NCI-H526 treated with DMSO at 0.1 percent for 48 hours (cell line): ENCODE measurements around the gene ZNF423.

Experiments
- DNase-seq: peaks from one replicate; lab custom pipeline; 2025; lab: John Stamatoyannopoulos, UW

The ZNF423 gene

DNA sequence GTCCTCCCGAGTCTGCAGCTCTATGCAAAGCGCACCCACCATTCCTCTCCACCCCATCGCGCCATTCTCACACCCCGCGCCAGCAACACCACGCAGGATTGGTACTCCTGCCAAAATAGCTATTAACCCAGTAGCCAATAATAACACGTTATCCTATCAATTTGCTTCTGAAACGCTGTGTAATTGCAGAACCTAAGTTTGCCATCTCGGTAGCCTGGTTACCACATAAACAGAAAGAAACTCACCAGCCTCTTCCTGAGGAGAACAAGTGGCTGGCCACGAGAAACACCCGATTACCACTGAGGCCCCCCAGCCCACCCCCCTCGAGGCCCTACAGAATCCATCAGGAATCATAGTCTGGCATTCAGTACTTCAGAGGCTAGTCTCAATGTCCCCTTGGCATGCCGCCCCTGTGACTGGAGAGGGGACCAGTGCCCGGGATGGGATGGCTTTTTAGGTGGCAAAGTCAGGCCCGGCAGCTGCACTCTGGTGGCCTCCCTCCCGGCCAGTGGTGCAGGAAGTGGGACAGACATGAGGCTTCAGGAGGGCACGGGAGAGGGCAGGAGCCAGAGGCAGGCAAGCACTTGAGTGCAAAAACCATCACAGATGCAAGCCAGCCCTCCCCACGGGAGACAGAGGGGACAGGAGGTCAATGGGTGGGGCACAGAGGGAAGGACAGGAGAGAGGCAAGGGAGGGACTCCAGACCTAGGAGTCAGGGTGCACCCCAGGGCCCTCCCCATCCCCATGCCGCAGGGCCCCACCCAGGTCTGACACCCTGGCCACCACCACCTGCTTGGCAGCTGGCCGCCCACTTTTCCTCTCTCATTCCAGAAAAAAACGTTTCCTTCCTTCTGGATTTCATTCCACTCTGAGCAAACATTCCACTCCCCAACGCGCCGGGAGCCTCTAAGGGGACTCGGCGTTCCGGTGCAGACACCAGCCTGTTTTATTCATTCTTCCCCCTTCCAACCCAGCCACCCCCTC lies 192.5 kb downstream of the ZNF423 start:
- no peak for DNase-seq

DNA sequence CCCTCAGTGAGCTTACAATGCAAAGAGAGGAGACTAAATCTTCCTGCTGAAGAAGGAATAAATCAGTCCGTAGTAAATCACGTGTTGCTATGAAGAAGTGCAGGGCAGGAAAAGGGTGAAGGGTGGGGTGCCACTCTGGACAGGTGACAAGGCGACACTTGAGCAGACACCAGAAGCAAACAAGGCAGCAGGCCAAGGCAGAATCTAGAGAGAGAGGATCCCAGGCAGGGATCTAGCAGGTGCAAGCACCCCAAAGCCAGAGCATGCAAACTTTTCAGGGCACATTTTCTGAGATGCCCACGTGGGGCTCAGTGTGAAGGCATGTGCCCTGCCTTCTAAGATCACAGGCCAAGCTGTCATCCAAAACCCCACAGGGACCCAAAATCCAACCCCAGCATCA lies 193.3 kb downstream of the ZNF423 start:
- no peak for DNase-seq

DNA sequence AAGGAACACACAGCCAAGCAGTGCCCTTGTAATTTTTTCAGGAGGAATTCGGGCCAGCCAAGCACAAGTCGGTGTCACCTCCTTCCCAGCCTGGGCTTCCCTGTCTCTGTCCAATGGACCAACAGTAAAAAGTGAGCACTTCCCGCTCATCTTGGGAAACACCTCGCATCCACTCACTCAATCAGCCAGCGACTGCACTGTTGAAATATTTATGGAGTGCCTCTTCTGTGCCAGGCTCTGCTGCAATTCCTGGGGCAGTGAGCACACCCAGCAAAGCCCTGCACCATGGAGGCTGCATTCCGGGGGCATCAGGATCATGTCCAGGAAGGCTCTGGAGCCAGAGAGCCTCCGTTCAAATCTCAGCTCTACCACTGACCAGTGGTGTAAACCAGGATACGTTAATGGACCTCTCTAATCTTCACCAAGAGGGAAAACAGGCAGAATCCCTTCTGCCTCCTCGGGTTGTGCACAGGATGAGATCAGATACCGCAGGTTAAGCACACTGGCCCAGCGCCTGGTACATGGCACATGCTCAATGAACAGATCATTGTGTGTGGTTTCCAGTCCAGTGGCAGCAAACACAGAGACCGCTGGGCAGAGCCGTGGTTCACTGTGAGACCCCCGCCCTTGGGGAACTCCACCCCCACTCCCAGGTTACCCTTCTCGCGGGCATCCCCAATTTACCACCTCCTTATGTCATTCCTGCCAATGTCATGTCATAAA lies 194.3 kb downstream of the ZNF423 start:
- no peak for DNase-seq

DNA sequence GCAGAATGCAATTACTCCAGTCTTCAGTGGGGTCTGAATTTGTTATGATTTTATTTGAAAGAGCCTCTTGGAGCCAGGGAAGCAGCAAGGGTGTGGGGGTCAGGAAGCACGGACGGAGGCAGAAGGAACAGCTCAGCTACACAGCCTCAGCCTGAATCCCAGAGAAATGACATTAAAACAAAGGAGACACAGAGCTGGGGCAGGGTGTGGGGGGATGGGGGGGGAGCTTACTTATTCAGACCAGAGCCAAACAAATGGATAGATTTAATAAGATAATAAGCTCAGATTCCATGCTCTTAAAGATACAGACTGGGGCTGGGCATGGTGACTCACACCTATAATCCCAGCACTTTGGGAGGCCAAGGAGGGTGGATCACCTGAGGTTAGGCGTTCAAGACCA lies 195.3 kb downstream of the ZNF423 start:
- no peak for DNase-seq

DNA sequence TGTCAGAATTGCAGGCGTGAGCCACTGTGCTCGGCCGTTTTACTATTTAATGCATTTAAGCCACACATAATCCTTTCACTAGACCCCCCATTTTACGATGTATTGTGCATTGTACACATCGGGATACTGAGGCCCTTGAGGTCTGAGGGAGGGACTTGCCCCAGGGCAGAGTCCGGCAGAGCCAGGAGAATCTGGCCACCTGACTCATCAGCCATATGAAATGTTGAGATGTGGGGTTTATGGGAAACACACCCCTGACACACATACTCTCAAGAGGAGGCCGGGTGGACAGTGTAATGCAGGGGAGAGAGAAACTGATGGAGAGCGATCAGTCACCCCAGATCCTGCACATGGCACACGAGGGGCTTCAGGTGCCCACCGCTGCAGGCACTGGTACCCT lies 196.6 kb downstream of the ZNF423 start:
- no peak for DNase-seq

DNA sequence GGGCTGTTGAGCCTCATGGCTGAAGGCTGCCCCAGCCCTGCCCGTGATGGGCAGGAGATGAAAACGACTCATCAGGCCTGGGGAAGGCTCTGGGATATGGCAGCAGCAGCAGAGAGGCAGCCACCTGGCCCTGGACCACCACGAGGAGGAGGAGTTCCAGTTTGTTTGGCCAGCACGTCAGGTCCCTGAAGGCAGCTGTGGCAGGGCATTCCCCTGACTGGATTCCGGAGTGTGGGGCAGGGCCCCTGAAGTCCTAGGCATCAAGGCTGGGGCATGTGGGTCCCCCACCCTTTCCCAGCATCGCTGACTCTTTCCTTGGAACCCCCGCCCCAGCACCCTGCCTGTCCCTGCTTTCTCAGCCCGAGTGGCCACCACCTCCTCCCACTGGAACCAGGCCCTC lies 197.4 kb downstream of the ZNF423 start:
- no peak for DNase-seq

DNA sequence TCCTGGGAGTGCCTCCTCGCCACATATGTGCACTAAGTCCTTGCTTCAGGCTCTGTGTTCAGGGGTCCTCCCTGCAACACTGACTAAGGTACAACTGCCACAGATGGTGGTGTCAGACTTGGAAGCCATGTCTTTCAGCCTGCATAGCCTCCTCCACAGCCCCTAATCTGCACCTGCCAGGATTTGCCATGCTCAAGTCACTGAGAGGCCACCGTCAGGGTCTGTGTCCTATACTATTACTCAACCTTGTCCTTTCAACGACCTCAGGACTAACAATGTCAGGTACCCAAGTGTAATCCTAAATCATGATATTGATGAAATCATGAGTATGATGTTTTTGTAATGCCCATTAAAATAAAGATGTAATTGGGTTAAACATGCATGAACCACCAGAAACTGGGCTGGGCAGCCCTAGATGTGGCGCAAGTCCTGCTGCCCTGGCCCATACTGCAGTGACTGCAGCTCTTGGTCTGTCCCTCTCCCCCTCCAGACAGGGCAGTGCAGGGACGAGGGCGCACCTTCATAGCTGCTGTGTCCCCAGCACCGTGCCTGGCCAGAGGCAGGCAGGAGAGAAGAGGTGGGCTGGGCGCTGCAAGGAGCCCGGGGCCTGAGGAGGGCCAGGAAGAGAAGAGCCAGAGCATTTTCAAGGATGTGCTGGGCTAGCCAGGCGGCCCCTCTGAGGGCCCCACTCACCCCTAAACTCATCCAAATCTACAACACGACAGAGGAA lies 198.0 kb downstream of the ZNF423 start:
- no peak for DNase-seq

GRCh38 chr16:49654425-49654824 lies 201.5 kb downstream of the ZNF423 start:
- DNase-seq = no peak

- DNase-seq = no peak
Measured at GRCh38 chr16:49653577-49653976, 202.3 kb downstream of the ZNF423 start.

GRCh38 chr16:49653173-49653570 lies 202.7 kb downstream of the ZNF423 start:
- DNase-seq = no peak

DNA sequence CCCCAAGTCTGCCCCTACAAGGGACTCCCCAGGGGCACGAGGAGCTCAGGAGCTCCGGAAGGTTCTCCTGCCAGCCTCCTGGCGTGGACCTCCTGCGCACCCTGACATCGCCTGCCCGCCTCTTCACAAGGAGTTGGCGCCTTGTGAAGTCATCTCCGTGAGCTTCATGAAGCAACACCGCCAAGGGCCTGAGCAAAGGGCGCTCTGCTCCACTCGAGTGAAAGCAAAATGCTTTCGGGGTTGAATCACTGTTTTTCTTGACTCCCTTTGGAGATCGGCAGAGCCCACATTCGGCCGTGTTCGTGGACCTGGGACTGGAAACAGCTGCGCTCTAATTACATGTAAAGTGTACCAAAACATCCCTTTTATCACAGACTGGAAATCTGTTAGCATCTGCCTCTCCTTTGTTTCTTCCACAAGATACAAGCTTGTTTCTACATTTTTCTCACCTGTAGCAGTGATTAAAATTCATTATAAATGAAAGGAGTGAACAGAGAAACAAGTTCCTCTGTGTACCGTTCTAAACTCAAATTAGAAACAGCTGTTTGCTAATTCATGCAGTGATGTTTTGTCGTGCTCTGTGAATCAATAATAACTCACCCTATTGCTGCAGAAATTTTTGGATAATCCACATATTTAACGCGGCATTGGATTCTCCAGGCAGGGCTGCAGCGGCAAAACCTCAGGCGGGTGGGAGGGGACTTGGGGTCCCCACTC lies 203.3 kb downstream of the ZNF423 start:
- no peak for DNase-seq

GRCh38 chr16:49651996-49652395 lies 203.9 kb downstream of the ZNF423 start:
- DNase-seq = no peak

DNA sequence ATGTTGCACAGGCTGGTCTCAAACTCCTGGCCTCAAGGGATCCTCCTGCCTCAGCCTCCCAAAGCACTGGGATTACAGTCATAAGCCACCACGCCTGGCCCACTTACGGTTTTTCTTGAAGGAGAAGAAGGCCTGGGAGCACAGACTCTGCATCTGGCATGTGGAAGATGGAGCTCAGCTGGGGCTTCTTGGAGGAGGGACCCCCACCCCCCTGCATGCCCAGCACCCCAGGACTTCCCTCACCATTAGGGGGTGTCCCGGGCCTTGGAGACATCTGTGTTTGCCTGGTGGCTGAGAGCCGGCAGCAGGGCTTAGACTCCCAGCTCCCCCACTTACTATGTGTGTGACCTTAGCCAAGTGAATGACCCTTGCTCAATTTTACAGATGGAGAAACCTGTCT lies 204.7 kb downstream of the ZNF423 start:
- DNase-seq = no peak

- DNase-seq = no peak
Measured at GRCh38 chr16:49650603-49651002, 205.3 kb downstream of the ZNF423 start.

DNA sequence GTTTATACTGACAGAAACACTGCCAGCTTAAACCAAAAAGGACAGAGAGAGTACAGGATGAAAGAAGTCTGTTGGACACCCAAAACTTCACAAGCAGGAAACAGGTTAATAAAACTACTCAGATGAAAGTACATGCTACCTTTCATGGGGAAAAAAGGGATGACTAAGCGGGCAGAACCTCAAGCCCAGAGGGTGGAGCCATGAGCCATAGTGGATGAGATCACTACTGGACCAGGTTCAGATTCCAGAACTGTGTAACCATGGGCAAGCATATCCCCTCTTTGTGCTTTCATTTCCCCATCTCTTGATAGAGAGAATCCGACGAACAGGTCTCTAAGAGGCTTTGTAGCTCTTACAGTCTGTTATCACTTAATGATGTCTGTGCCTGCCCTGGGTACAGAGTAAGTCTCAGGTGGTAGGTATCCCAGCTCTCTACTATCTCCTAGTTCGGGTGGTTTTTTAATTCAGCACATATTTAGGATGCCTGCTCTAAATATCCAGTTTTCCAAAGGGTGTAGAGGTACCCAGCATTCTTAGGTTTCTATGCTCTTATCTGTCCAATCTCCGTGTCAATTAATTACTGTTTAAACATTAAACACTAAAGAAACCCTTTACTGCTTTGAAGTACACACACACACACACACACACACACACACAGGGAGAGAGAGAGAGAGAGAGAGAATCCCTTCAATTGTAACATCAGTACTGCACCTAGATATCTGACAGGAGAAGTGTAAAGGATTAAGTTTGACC lies 206.7 kb downstream of the ZNF423 start:
- DNase-seq = no peak

- no peak for DNase-seq
Measured at GRCh38 chr16:49647673-49648072, 208.2 kb downstream of the ZNF423 start.

DNA sequence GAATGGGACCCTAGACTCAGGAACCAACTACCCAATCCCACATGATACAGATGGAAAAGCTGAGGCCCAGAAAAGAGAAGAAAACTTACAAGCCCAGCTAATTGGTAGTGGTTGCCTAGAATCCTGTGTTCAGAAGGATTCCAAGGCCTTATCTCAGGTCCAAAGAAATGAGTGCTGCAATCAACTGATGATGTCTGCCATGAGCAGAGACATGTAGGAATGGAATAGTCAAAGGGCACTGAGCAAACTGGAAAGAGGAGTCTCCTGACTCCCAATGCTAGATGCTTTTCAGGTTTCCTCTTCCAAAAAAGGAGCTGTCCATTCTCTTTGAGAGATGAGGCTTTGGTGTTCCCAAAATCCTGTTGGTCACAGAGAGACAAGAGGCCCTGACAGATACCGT lies 210.6 kb downstream of the ZNF423 start:
- no peak for DNase-seq

DNA sequence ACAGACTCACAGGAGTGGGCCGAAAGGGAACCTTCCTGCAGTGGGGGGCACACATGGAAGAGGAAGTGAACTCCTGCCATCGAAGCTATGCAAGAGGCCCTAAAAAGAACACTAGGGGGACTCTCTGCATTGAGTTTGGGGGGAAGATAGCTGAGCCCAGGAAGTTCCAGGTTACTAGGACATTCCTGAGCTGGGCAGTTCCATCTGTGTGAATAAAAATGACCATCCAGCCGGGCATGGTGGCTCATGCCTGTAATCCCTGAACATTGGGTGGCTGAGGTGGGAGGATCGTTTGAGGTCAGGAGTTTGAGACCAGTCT lies 211.8 kb downstream of the ZNF423 start:
- DNase-seq = no peak

DNA sequence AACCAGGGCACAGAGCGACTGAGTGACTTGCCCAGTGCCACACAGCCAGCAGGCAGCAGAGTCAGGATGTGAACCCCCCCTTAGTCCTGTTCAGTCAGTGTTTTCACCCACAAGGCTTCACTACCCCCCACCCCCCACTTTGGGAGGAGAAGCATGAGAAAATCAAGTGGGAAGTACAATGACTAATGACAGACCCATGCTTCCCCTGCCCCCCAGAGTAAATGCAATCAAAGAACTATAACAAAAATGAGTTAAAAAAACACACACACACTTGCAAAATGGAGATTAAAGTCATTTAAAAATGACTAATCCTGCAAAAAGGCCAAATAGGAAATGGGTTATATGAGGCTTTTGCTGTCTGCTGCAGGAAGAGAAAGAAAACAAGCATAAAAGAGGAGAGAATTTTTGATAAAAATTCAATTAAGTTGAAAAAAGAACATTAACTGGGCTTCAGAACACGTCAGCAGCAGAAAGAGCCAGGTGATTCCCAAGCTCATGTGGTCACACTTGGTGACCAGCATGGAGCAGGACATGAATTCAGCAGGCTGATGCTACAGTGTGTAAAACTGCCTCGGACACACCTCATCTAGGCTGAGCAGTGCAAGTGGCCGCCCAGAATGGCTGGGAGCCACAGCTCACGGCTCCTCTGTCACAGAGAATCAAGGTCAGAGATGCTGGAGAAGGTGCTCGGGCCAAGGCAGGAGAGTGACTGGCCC lies 212.3 kb downstream of the ZNF423 start:
- DNase-seq = no peak

- no peak for DNase-seq
Measured at GRCh38 chr16:49641250-49641649, 214.7 kb downstream of the ZNF423 start.

DNA sequence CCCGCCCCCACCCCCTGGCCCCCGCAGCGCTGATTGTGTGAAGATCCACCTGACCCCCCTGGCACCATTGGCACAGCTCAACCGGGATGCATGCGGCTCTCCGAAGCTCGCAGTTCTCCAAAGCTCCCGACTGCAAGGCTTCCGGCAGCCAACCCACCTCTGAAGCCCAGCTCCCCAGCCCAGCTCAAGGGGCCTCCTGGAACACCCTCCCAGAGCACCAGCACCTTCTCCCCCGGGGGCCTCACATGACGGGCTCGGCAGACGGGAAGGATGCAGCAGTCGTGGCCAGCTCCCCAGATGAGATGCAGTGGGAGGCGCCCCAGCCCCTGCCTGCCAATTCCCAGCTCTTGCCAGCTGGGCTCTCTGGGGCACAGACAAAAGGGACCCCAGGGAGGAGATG lies 215.3 kb downstream of the ZNF423 start:
- DNase-seq = no peak
